K562 (cell line): Measurements from ENCODE around the gene CBX2.

Experiments used
- CTCF ChIP-seq, 3 experiments: IDR thresholded peaks in 2 of 3; conservative IDR thresholded peaks in 1 of 3; 2 replicates each; pipeline ENCODE4 v1.5.1; 2011 to 2012; ENCODE audit warnings: low read length in 3 of 3, mild to moderate bottlenecking in 3 of 3, control low read depth in 2 of 3, improper control_type of control experiment in 1 of 3, inconsistent platforms in 1 of 3, low read depth in 1 of 3, mixed read lengths in 1 of 3, moderate library complexity in 1 of 3; ENCODE audit not compliant: insufficient read depth in 2 of 3
- EZH2 ChIP-seq: IDR thresholded peaks from 2 replicates; pipeline ENCODE4 v1.6.1; 2012; ENCODE audit warnings: low read depth, mild to moderate bottlenecking, inconsistent platforms, low read length, borderline replicate concordance
- MYBL2 ChIP-seq, 2 experiments: fragments of 450-650 bp in 1 of 2; sonication (generic) in 1 of 2; formaldehyde crosslinking in 1 of 2; IDR thresholded peaks; 2 replicates each; pipeline versions ENCODE4 v1.6.1 to v1.8.1; 2017 to 2022; ENCODE audit warnings: borderline replicate concordance in 1 of 2, inconsistent platforms in 1 of 2, low read depth in 1 of 2, mild to moderate bottlenecking in 1 of 2, missing genetic modification reagents in 1 of 2, moderate library complexity in 1 of 2
- POLR2A ChIP-seq: fragments of 450-650 bp; conservative IDR thresholded peaks from 2 replicates; pipeline ENCODE4 v1.6.1; 2016
- POLR2AphosphoS5 ChIP-seq: IDR thresholded peaks from 2 replicates; pipeline ENCODE4 v1.6.1; 2011; ENCODE audit warnings: mild to moderate bottlenecking, low read depth, low read length, moderate library complexity; ENCODE audit not compliant: control insufficient read depth, insufficient read depth
- SMARCC2 ChIP-seq: fragments of 450-650 bp; IDR thresholded peaks from 2 replicates; pipeline ENCODE4 v1.6.1; 2017; ENCODE audit warnings: antibody characterized with exemption, moderate library complexity, mild to moderate bottlenecking, low read depth
- SNAPC5 ChIP-seq: fragments of 250-450 bp; sonication (Bioruptor Pico); IDR thresholded peaks from 2 replicates; pipeline ENCODE4 v1.8.0; 2021; ENCODE audit warnings: moderate library complexity, mild to moderate bottlenecking, inconsistent platforms
- SP1 ChIP-seq: sonication (generic); formaldehyde crosslinking; IDR thresholded peaks from 2 replicates; pipeline ENCODE4 v1.8.1; 2022; ENCODE audit warnings: mild to moderate bottlenecking, missing genetic modification reagents
- TOE1 ChIP-seq, 2 experiments: fragments of 450-650 bp in 1 of 2; sonication (generic) in 1 of 2; formaldehyde crosslinking in 1 of 2; IDR thresholded peaks; 2 replicates each; pipeline versions ENCODE4 v1.7.1 to v1.8.0; 2016 to 2022; ENCODE audit warnings: borderline replicate concordance in 2 of 2, mild to moderate bottlenecking in 2 of 2, antibody characterized with exemption in 1 of 2, inconsistent platforms in 1 of 2, low read depth in 1 of 2, missing genetic modification reagents in 1 of 2, moderate library complexity in 1 of 2
- YBX1 ChIP-seq: fragments of 450-650 bp; IDR thresholded peaks from 2 replicates; pipeline ENCODE4 v1.7.1; 2016; ENCODE audit warnings: mild to moderate bottlenecking
- ZFP30 ChIP-seq: fragments of 250-450 bp; sonication (Bioruptor Pico); IDR thresholded peaks from 2 replicates; pipeline ENCODE4 v1.8.0; 2022; ENCODE audit warnings: moderate library complexity, mild to moderate bottlenecking, inconsistent platforms, borderline replicate concordance
- ZNF589 ChIP-seq: fragments of 200-800 bp; sonication (Bioruptor generic); IDR thresholded peaks from 2 replicates; pipeline ENCODE4 v1.6.1; 2016; ENCODE audit warnings: low read depth, missing genetic modification characterization, missing compliant biosample characterization

- TF ChIP-seq ZNF589 (CRISPR knock-in tag) (no peak), EZH2 (no peak), TOE1 (IDR thresholded peaks at IDR 0.05; ENCODE audit: borderline replicate concordance) (no peak), TOE1 (CRISPR knock-in tag; IDR thresholded peaks at IDR 0.05; ENCODE audit: borderline replicate concordance, low read depth) (no peak), YBX1 (no peak), POLR2AphosphoS5 (no peak), POLR2A (no peak), MYBL2 (IDR thresholded peaks at IDR 0.05; ENCODE audit: low read depth) (no peak), MYBL2 (CRISPR knock-in tag; IDR thresholded peaks at IDR 0.05; ENCODE audit: borderline replicate concordance) (no peak), ZFP30 (CRISPR knock-in tag) (no peak), SMARCC2 (no peak), CTCF (IDR thresholded peaks at IDR 0.05 in 2 of 3, conservative IDR thresholded peaks at IDR 0.05 in 1 of 3; ENCODE audit: insufficient read depth in 2 of 3, low read depth in 1 of 3, low read length in 3 of 3) (no peak), SP1 (CRISPR knock-in tag) (no peak), SNAPC5 (CRISPR knock-in tag) (no peak)
Observed at GRCh38 chr17:79758271-79758670, 19.7 kb upstream of the CBX2 start.
